GM23338 (cell line): Measurements from ENCODE around the gene AKAP13. TPM values are rescaled to one million over a fixed set of nuclear protein-coding genes. Genes with fewer than 3 reads are reported as not detected.

Experiments used
- ATAC-seq: fragments of 200-7000 bp; cut with Tn5 transposase; 3 replicates; pipeline ENCODE4 v1.9.1; 2020
- DNase-seq: peaks from one replicate; pipeline ENCODE4 v3.0.0-alpha.2; 2015; ENCODE audit warnings: low spot score
- H2AFZ ChIP-seq: fragments of 200-600 bp; sonication (generic); 2 replicates; pipeline ENCODE4 v1.8.0; 2016; ENCODE audit warnings: antibody characterized with exemption, mild to moderate bottlenecking, moderate library complexity
- H3F3A ChIP-seq: fragments of 200-600 bp; sonication (generic); replicated peaks from 2 replicates; pipeline ENCODE4 v1.8.0; 2017; ENCODE audit warnings: antibody characterized with exemption, mixed run types, low read depth
- H3K27ac ChIP-seq: fragments of 200-600 bp; sonication (generic); 2 replicates; pipeline ENCODE4 v1.6.1; 2016; ENCODE audit warnings: low read depth
- H3K27me3 ChIP-seq: fragments of 200-600 bp; sonication (generic); 2 replicates; pipeline ENCODE4 v1.8.0; 2016; ENCODE audit warnings: mild to moderate bottlenecking, mixed run types, moderate library complexity; ENCODE audit not compliant: insufficient read depth
- H3K36me3 ChIP-seq: fragments of 200-600 bp; sonication (generic); 2 replicates; pipeline ENCODE4 v1.8.0; 2016; ENCODE audit warnings: mild to moderate bottlenecking; ENCODE audit not compliant: insufficient read depth
- H3K4me1 ChIP-seq: fragments of 200-600 bp; sonication (generic); 2 replicates; pipeline ENCODE4 v1.8.0; 2016; ENCODE audit warnings: mild to moderate bottlenecking, moderate library complexity; ENCODE audit not compliant: insufficient read depth
- H3K4me2 ChIP-seq: fragments of 200-600 bp; sonication (generic); 2 replicates; pipeline ENCODE4 v1.7.1; 2017; ENCODE audit warnings: mixed run types
- H3K4me3 ChIP-seq: fragments of 200-600 bp; sonication (generic); 2 replicates; pipeline ENCODE4 v1.6.1; 2016; ENCODE audit warnings: mixed run types
- H3K79me2 ChIP-seq: fragments of 200-600 bp; sonication (generic); replicated peaks from 2 replicates; pipeline ENCODE4 v1.8.0; 2017; ENCODE audit warnings: mild to moderate bottlenecking; ENCODE audit not compliant: insufficient read depth
- H3K9me2 ChIP-seq: fragments of 200-600 bp; sonication (generic); 2 replicates; pipeline ENCODE4 v1.8.0; 2017; ENCODE audit not compliant: insufficient read depth
- H4K20me1 ChIP-seq: fragments of 200-600 bp; sonication (generic); replicated peaks from 2 replicates; pipeline ENCODE4 v1.8.0; 2017; ENCODE audit warnings: mild to moderate bottlenecking; ENCODE audit not compliant: insufficient read depth
- H3K27ac Mint-ChIP-seq: 2 replicates; pipeline ENCODE4 v1.8.0; 2020; ENCODE audit warnings: inconsistent platforms, mild to moderate bottlenecking, moderate library complexity, mixed read lengths
- H3K27me3 Mint-ChIP-seq: 3 replicates; pipeline ENCODE4 v1.8.0; 2022; ENCODE audit warnings: low read depth, mild to moderate bottlenecking, moderate library complexity, mixed read lengths, inconsistent platforms; ENCODE audit not compliant: insufficient read depth, poor library complexity
- H3K36me3 Mint-ChIP-seq: 3 replicates; pipeline ENCODE4 v1.8.0; 2021; ENCODE audit warnings: low read depth, mild to moderate bottlenecking, inconsistent platforms, moderate library complexity, mixed read lengths
- H3K4me1 Mint-ChIP-seq: 3 replicates; pipeline ENCODE4 v1.8.0; 2020; ENCODE audit warnings: mild to moderate bottlenecking, inconsistent platforms, mixed read lengths
- H3K4me3 Mint-ChIP-seq: 3 replicates; pipeline ENCODE4 v1.8.0; 2021; ENCODE audit warnings: moderate library complexity, mild to moderate bottlenecking, inconsistent platforms, mixed read lengths
- H3K9me3 Mint-ChIP-seq: 3 replicates; pipeline ENCODE4 v1.8.0; 2020; ENCODE audit warnings: moderate library complexity, mild to moderate bottlenecking, inconsistent platforms, mixed read lengths
- CREB1 ChIP-seq: fragments of 250-450 bp; sonication (Bioruptor Pico); IDR thresholded peaks from 2 replicates; pipeline ENCODE4 v1.5.0; 2020; ENCODE audit warnings: low read depth, mild to moderate bottlenecking, moderate library complexity
- CTCF ChIP-seq, 2 experiments: fragments of 200-600 bp in 1 of 2; sonication (generic) in 1 of 2; conservative IDR thresholded peaks; 2 replicates each; pipeline versions ENCODE4 v1.5.1 to v1.6.1; 2016 to 2017; ENCODE audit warnings: antibody characterized with exemption in 2 of 2, low read depth in 2 of 2, mild to moderate bottlenecking in 2 of 2, moderate library complexity in 1 of 2
- ETS1 ChIP-seq: IDR thresholded peaks from 2 replicates; pipeline ENCODE4 v1.6.1; 2016; ENCODE audit warnings: antibody characterized with exemption
- EZH2 ChIP-seq: fragments of 200-600 bp; sonication (generic); IDR thresholded peaks from one replicate; pipeline ENCODE4 v1.8.0; 2017; ENCODE audit warnings: antibody characterized with exemption, mild to moderate bottlenecking, low read depth; ENCODE audit not compliant: unreplicated experiment
- EZH2phosphoT487 ChIP-seq: fragments of 200-600 bp; sonication (generic); IDR thresholded peaks from one replicate; pipeline ENCODE4 v1.8.1; 2018; ENCODE audit warnings: antibody characterized with exemption; ENCODE audit not compliant: unreplicated experiment
- JUNB ChIP-seq: IDR thresholded peaks from one replicate; pipeline ENCODE4 v1.6.1; 2016; ENCODE audit warnings: antibody characterized with exemption; ENCODE audit not compliant: unreplicated experiment
- NANOG ChIP-seq: IDR thresholded peaks from 2 replicates; pipeline ENCODE4 v1.6.1; 2016; ENCODE audit warnings: antibody characterized with exemption, borderline replicate concordance
- POLR2AphosphoS5 ChIP-seq: IDR thresholded peaks from 2 replicates; pipeline ENCODE4 v1.6.1; 2016; ENCODE audit warnings: antibody characterized with exemption, low read depth
- REST ChIP-seq: IDR thresholded peaks from one replicate; pipeline ENCODE4 v1.6.1; 2018; ENCODE audit warnings: antibody characterized with exemption; ENCODE audit not compliant: unreplicated experiment
- STAT1 ChIP-seq: IDR thresholded peaks from one replicate; pipeline ENCODE4 v1.6.1; 2016; ENCODE audit warnings: antibody characterized with exemption; ENCODE audit not compliant: unreplicated experiment
- ZNF114 ChIP-seq: fragments of 250-450 bp; sonication (Bioruptor Pico); IDR thresholded peaks from 2 replicates; pipeline ENCODE4 v1.5.0; 2020; ENCODE audit warnings: mild to moderate bottlenecking, moderate library complexity
- ZNF331 ChIP-seq: fragments of 250-450 bp; sonication (Bioruptor Pico); IDR thresholded peaks from 2 replicates; pipeline ENCODE4 v1.5.0; 2020; ENCODE audit warnings: low read depth, mild to moderate bottlenecking, moderate library complexity
- polyA plus RNA-seq: library from polyadenylated mRNA; unstranded; fragments of >200 nt; fragmentation: Nextera tagmentation; extraction: Ambion mirVana; gene quantifications from 2 replicates; pipeline ENCODE4 v1.2.1, GENCODE V29; 2016
- total RNA-seq: library from RNA; depleted of rRNA; stranded (reverse); fragments of >200 nt; shearing (Covaris generic); gene quantifications from 2 replicates; pipeline ENCODE4 v1.2.3, GENCODE V29; 2014
- TF ChIP-seq, protein P1 (sequence below): fragments of 250-450 bp; sonication (Bioruptor Pico); IDR thresholded peaks from 2 replicates; pipeline ENCODE4 v1.5.0; 2020; ENCODE audit warnings: mild to moderate bottlenecking, moderate library complexity

AKAP13 gene
- total and polyA plus RNA-seq, 2 experiments from 2014 or later: 46.2 to 60.7 TPM

DNA sequence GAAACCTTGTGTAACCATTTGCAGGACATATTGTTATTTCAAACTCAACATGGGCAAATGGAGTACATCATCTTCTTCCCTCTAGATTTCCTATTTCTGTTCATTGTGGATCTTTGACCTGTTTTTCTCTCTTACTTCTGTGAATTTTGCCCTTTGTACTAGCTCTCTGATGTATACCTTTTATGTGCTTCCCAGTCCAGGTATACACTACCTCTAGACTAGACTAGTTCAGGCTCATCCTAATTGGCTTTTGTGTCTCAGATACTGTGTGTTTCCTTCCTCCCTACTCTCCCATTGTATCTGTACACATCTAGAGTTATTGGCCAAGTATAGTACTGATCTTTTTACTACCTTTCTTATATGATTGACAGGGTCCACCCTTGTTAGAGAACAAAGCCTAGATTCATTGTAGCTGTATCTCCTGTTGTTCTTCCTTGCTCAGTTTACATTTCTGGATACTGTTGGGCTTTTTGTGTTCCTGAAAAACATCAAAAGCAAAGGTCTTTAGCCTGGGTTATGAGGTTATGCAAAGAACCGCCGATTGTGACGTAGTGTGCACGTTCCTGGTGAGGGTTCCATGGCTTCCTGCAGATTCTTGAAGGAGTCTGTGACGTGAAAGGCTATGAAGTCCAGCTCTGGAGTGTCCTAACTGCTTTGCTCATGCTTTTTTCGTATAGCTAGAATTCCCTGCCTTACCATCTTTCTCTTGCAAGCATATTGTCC is 247.0 kb downstream of the AKAP13 start:
- no peaks in the 10 kb centered on the region for H3K9me3 Mint-ChIP-seq
- H3K9me2 ChIP-seq: no peaks in the 10 kb centered on the region

More for the DNA sequence above, 247.0 kb downstream of the AKAP13 start:
- no peaks in the 10 kb centered on the region for H3K36me3 ChIP-seq
- H3F3A ChIP-seq: no peaks in the 10 kb centered on the region
- no peak for ATAC-seq
- H3K27me3 ChIP-seq: no peaks in the 10 kb centered on the region
- no peak for TF ChIP-seq EZH2phosphoT487
- no peak for TF ChIP-seq ZNF114 (CRISPR knock-in tag)
- no peak for TF ChIP-seq ETS1
- TF ChIP-seq EZH2: no peak
- TF ChIP-seq ZNF331 (CRISPR knock-in tag): no peak
- TF ChIP-seq STAT1: no peak
- TF ChIP-seq POLR2AphosphoS5: no peak
- no peak for TF ChIP-seq JUNB
- TF ChIP-seq REST: no peak
- TF ChIP-seq CREB1: no peak
- no peak for TF ChIP-seq NANOG
- TF ChIP-seq CTCF (conservative IDR thresholded peaks at IDR 0.05; ENCODE audit: low read depth in 2 of 2): no peak
- TF ChIP-seq, protein P1, sequence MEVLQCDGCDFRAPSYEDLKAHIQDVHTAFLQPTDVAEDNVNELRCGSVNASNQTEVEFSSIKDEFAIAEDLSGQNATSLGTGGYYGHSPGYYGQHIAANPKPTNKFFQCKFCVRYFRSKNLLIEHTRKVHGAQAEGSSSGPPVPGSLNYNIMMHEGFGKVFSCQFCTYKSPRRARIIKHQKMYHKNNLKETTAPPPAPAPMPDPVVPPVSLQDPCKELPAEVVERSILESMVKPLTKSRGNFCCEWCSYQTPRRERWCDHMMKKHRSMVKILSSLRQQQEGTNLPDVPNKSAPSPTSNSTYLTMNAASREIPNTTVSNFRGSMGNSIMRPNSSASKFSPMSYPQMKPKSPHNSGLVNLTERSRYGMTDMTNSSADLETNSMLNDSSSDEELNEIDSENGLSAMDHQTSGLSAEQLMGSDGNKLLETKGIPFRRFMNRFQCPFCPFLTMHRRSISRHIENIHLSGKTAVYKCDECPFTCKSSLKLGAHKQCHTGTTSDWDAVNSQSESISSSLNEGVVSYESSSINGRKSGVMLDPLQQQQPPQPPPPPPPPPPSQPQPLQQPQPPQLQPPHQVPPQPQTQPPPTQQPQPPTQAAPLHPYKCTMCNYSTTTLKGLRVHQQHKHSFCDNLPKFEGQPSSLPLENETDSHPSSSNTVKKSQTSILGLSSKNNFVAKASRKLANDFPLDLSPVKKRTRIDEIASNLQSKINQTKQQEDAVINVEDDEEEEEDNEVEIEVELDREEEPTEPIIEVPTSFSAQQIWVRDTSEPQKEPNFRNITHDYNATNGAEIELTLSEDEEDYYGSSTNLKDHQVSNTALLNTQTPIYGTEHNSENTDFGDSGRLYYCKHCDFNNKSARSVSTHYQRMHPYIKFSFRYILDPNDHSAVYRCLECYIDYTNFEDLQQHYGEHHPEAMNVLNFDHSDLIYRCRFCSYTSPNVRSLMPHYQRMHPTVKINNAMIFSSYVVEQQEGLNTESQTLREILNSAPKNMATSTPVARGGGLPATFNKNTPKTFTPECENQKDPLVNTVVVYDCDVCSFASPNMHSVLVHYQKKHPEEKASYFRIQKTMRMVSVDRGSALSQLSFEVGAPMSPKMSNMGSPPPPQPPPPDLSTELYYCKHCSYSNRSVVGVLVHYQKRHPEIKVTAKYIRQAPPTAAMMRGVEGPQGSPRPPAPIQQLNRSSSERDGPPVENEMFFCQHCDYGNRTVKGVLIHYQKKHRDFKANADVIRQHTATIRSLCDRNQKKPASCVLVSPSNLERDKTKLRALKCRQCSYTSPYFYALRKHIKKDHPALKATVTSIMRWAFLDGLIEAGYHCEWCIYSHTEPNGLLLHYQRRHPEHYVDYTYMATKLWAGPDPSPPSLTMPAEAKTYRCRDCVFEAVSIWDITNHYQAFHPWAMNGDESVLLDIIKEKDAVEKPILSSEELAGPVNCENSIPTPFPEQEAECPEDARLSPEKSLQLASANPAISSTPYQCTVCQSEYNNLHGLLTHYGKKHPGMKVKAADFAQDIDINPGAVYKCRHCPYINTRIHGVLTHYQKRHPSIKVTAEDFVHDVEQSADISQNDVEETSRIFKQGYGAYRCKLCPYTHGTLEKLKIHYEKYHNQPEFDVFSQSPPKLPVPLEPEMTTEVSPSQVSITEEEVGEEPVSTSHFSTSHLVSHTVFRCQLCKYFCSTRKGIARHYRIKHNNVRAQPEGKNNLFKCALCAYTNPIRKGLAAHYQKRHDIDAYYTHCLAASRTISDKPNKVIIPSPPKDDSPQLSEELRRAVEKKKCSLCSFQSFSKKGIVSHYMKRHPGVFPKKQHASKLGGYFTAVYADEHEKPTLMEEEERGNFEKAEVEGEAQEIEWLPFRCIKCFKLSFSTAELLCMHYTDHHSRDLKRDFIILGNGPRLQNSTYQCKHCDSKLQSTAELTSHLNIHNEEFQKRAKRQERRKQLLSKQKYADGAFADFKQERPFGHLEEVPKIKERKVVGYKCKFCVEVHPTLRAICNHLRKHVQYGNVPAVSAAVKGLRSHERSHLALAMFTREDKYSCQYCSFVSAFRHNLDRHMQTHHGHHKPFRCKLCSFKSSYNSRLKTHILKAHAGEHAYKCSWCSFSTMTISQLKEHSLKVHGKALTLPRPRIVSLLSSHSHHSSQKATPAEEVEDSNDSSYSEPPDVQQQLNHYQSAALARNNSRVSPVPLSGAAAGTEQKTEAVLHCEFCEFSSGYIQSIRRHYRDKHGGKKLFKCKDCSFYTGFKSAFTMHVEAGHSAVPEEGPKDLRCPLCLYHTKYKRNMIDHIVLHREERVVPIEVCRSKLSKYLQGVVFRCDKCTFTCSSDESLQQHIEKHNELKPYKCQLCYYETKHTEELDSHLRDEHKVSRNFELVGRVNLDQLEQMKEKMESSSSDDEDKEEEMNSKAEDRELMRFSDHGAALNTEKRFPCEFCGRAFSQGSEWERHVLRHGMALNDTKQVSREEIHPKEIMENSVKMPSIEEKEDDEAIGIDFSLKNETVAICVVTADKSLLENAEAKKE (CRISPR knock-in tag): no peak
- H3K4me2 ChIP-seq: no peak overlapping the region
- no peak overlapping the region for H3K27ac ChIP-seq
- H3K79me2 ChIP-seq: no peaks in the 10 kb centered on the region; the same call in 1 of the 2 replicates
- Mint-ChIP-seq H3K4me1 (peaks cover 7% of the 10 kb centered on the region; the same call in 1 of the 3 replicates), H3K27me3 (peaks cover 3% of the 10 kb centered on the region), H3K4me3 (no peak overlapping the region), H3K27ac (no peak overlapping the region), H3K36me3 (no peaks in the 10 kb centered on the region)
- H4K20me1 ChIP-seq: peaks cover 6% of the 10 kb centered on the region; the same call in 1 of the 2 replicates
- no peak overlapping the region for H2AFZ ChIP-seq
- no peak overlapping the region for H3K4me3 ChIP-seq
- DNase-seq: no peak
- H3K4me1 ChIP-seq: no peaks in the 10 kb centered on the region
